ENCODE results near the gene DNAH7.

DNA sequence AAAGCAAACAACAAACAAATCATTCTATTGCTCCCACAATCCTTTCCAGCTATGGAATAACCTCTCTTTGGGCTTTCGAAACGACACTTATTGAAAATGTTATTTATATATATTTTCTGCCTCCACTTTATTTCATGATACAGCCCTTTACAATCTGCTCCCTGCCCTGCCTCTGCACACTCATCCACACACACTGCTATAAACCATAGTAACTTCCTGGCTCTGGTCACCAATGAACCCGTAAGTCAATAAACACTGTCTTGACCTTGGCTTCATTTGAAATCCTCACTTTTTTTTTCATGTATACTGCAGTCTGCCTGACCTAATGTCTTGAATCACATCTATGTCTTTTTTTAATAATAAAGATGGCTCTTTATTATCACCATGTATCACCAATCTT lies 250.1 kb downstream of the DNAH7 start:
- TF ChIP-seq, protein P1, sequence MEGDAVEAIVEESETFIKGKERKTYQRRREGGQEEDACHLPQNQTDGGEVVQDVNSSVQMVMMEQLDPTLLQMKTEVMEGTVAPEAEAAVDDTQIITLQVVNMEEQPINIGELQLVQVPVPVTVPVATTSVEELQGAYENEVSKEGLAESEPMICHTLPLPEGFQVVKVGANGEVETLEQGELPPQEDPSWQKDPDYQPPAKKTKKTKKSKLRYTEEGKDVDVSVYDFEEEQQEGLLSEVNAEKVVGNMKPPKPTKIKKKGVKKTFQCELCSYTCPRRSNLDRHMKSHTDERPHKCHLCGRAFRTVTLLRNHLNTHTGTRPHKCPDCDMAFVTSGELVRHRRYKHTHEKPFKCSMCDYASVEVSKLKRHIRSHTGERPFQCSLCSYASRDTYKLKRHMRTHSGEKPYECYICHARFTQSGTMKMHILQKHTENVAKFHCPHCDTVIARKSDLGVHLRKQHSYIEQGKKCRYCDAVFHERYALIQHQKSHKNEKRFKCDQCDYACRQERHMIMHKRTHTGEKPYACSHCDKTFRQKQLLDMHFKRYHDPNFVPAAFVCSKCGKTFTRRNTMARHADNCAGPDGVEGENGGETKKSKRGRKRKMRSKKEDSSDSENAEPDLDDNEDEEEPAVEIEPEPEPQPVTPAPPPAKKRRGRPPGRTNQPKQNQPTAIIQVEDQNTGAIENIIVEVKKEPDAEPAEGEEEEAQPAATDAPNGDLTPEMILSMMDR (IDR thresholded peaks at IDR 0.05), result no peak
- TF ChIP-seq POLR2A (IDR thresholded peaks at IDR 0.05) (no peak), POLR2AphosphoS5 (IDR thresholded peaks at IDR 0.05) (no peak), EP300 (IDR thresholded peaks at IDR 0.05) (no peak)
